Left ventricle myocardium inferior (tissue), 1 donor: ENCODE results near the gene FBXL14. TPM values are rescaled to one million over a fixed set of nuclear protein-coding genes. Genes with fewer than 3 reads are reported as not detected.

ENCODE experiments used
- DNase-seq: peaks from one replicate; pipeline ENCODE4 v3.0.0-alpha.2; 2020
- H3K27ac ChIP-seq: fragments of 200-600 bp; replicated peaks from 2 replicates; pipeline ENCODE4 v1.8.0; 2021
- H3K27me3 ChIP-seq: fragments of 200-600 bp; 2 replicates; pipeline ENCODE4 v1.8.0; 2021; ENCODE audit warnings: low read depth
- H3K36me3 ChIP-seq: fragments of 200-600 bp; 2 replicates; pipeline ENCODE4 v1.8.0; 2021
- H3K4me1 ChIP-seq: fragments of 200-600 bp; 2 replicates; pipeline ENCODE4 v1.8.0; 2021
- H3K4me3 ChIP-seq: fragments of 200-600 bp; 2 replicates; pipeline ENCODE4 v1.8.0; 2021; ENCODE audit warnings: mild to moderate bottlenecking, moderate library complexity
- H3K9me3 ChIP-seq: fragments of 200-600 bp; replicated peaks from 2 replicates; pipeline ENCODE4 v1.8.0; 2021
- intact Hi-C: fragments of 100-400 bp; cut with micrococcal nuclease; formaldehyde crosslinking; loops from one replicate; pipeline ENCODE4 v1.11.0; 2022
- total RNA-seq: library from RNA; stranded (reverse); fragmentation: NEBNext Ultra II Directional; extraction: Animal tissue kit (Norgen Biotek cat#: 25700); gene quantifications from one replicate; pipeline ENCODE4 v1.2.1, GENCODE V29; 2021
- TF ChIP-seq, protein P1 (sequence below): fragments of 200-600 bp; IDR thresholded peaks from 2 replicates; pipeline ENCODE4 v1.8.0; 2021; ENCODE audit warnings: antibody characterized with exemption, mild to moderate bottlenecking, borderline replicate concordance
- donor health status: DM: no; HTN: yes; CAD: no; lungs with severe emphysema.

Gene FBXL14
- total RNA-seq, 1 donor from 2014 or later = 6.8 TPM

- intact Hi-C loops = loop anchor here (2.0 kb wide), 1 partner anchor 464 kb away; no protein-coding TSS in a partner anchor
- DNase-seq = no peak
- H3K27me3 ChIP-seq = no peaks in the 10 kb centered on the region
- no peak overlapping the region for H3K27ac ChIP-seq
- H3K4me1 ChIP-seq = peaks cover 33% of the 10 kb centered on the region
- no peaks in the 10 kb centered on the region for H3K9me3 ChIP-seq
- TF ChIP-seq, protein P1, sequence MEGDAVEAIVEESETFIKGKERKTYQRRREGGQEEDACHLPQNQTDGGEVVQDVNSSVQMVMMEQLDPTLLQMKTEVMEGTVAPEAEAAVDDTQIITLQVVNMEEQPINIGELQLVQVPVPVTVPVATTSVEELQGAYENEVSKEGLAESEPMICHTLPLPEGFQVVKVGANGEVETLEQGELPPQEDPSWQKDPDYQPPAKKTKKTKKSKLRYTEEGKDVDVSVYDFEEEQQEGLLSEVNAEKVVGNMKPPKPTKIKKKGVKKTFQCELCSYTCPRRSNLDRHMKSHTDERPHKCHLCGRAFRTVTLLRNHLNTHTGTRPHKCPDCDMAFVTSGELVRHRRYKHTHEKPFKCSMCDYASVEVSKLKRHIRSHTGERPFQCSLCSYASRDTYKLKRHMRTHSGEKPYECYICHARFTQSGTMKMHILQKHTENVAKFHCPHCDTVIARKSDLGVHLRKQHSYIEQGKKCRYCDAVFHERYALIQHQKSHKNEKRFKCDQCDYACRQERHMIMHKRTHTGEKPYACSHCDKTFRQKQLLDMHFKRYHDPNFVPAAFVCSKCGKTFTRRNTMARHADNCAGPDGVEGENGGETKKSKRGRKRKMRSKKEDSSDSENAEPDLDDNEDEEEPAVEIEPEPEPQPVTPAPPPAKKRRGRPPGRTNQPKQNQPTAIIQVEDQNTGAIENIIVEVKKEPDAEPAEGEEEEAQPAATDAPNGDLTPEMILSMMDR = no peak
- H3K36me3 ChIP-seq = no peaks in the 10 kb centered on the region
- no peak overlapping the region for H3K4me3 ChIP-seq
These were observed 11.7 kb downstream of the FBXL14 start for GRCh38 chr12:1582709-1583050.

GRCh38 chr12:1581973-1582708 lies 12.2 kb downstream of the FBXL14 start:
- intact Hi-C loops = loop anchor here (2.0 kb wide), 1 partner anchor 463 kb away; no protein-coding TSS in a partner anchor

DNA sequence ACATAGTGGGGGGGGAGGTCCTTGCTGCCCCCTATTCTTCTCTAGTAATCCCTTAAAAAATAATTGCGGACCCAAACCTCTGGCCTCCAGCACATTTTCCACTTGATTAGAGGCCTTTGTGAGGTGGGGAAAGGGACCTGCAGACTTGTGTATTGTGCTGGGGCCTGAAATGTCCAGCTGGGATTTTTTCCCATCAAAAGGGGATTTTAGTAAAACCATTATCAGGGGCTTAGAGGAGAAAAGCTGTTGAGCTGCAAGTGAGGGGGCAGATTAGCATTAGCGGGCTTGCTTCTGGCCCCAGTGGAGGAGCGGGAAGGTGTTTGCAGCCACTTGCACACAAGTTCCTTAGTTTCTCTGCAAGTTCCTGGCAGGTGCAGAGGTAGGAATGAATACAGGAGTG lies 13.9 kb downstream of the FBXL14 start:
- intact Hi-C loops = no loop called here
- Histone ChIP-seq H3K4me3 (no peak overlapping the region), H3K27me3 (no peaks in the 10 kb centered on the region), H3K9me3 (no peaks in the 10 kb centered on the region), H3K27ac (no peak overlapping the region), H3K4me1 (peaks cover 45% of the 10 kb centered on the region), H3K36me3 (no peaks in the 10 kb centered on the region)
- TF ChIP-seq, protein P1 = no peak
- no peak for DNase-seq

More at GRCh38 chr12:1581973-1582708, 12.2 kb downstream of the FBXL14 start:
- TF ChIP-seq, protein P1 = no peak
- no peaks in the 10 kb centered on the region for H3K27me3 ChIP-seq
- H3K9me3 ChIP-seq = no peaks in the 10 kb centered on the region
- DNase-seq = no peak
- H3K4me1 ChIP-seq = peaks cover 33% of the 10 kb centered on the region
- no peak overlapping the region for H3K4me3 ChIP-seq
- H3K27ac ChIP-seq = peak overlapping the region; percentile 53
- no peaks in the 10 kb centered on the region for H3K36me3 ChIP-seq

GRCh38 chr12:1579651-1580435 lies 14.5 kb downstream of the FBXL14 start:
- TF ChIP-seq, protein P1 = no peak
- Histone ChIP-seq H3K4me3 (no peak overlapping the region), H3K27me3 (no peaks in the 10 kb centered on the region), H3K9me3 (no peaks in the 10 kb centered on the region), H3K36me3 (no peaks in the 10 kb centered on the region), H3K27ac (no peak overlapping the region), H3K4me1 (peaks cover 52% of the 10 kb centered on the region)
- intact Hi-C loops = no loop called here
- DNase-seq = no peak

DNA sequence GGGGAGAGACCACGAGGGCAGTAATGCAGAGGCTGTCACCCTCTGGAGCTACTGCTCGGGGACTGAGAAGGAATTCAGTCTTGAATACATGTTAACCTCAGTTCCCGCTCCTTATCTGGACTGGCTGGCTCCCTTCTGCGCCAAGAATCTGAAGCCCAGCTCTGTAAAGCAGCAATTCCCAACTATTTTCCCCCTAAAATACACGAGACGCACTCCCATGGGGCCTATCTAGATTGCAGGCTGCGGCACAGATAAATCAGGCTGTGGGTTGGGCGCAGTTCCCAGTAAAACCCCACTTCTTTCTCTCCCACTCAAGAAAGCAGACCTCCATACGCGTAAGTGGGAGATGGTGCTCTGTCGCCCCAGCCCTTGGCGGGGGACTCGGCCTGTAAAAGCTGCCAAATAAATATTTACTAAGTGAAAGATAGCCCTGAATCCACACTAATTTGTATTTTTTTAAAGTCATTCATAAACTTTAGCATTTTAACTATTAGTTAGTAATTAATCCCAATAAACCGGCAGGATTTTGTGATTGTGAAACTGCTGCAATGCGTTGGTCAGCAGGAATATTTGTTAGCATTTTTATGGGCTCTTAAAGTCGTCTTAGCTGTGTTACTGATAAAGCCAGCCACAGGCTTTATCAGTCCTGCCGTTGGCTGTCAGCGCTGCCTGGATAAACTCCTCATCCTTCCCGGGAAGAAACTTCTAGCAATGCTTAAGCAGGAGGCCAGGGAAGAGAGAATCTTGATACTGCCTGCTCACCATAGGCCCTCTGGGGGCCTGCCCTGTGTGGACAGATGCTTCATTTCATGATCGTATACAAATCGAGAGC lies 17.8 kb downstream of the FBXL14 start:
- intact Hi-C loops = no loop called here
- Histone ChIP-seq H3K36me3 (no peaks in the 10 kb centered on the region), H3K4me1 (peaks cover 31% of the 10 kb centered on the region), H3K27me3 (no peaks in the 10 kb centered on the region), H3K9me3 (no peaks in the 10 kb centered on the region), H3K27ac (peak overlapping the region; percentile 49), H3K4me3 (peak overlapping the region; percentile 45)
- DNase-seq = no peak
- TF ChIP-seq, protein P1 = no peak
